Adipocyte (in vitro differentiated cells): ENCODE data around the gene ADGB.
"Not testable (repeated sequence)": the region's sequence is repeated elsewhere in the genome, so short reads cannot be mapped to it uniquely, and the experiment has no call there.

Source experiments
- DNase-seq: peaks from one replicate; pipeline ENCODE4 v3.0.0-alpha.2; 2015; ENCODE audit warnings: low read depth
- H3K27me3 ChIP-seq: replicated peaks from 2 replicates; pipeline ENCODE4 v1.7.0; 2013; ENCODE audit warnings: mild to moderate bottlenecking, low read length, moderate library complexity; ENCODE audit not compliant: control insufficient read depth, insufficient read depth
- H3K36me3 ChIP-seq: 2 replicates; pipeline ENCODE4 v1.7.0; 2013; ENCODE audit warnings: low read length, mild to moderate bottlenecking, moderate library complexity; ENCODE audit not compliant: control insufficient read depth, insufficient read depth, severe bottlenecking
- H3K4me1 ChIP-seq: 2 replicates; pipeline ENCODE4 v1.7.0; 2013; ENCODE audit warnings: mild to moderate bottlenecking, low read length, moderate library complexity; ENCODE audit not compliant: control insufficient read depth, insufficient read depth
- H3K4me3 ChIP-seq: 2 replicates; pipeline ENCODE4 v1.7.0; 2013; ENCODE audit warnings: mild to moderate bottlenecking, low read length, moderate library complexity
- H3K9ac ChIP-seq: 2 replicates; pipeline ENCODE4 v1.7.0; 2013; ENCODE audit warnings: mild to moderate bottlenecking, low read length, moderate library complexity
- H3K9me3 ChIP-seq: 2 replicates; pipeline ENCODE4 v1.7.0; 2013; ENCODE audit warnings: mild to moderate bottlenecking, low read length, moderate library complexity; ENCODE audit not compliant: control insufficient read depth

ADGB gene

GRCh38 chr6:146829792-146830565, 231.2 kb downstream of the ADGB start:
- Histone ChIP-seq H3K4me1 (peaks cover 3% of the 10 kb centered on the region), H3K9me3 (no peaks in the 10 kb centered on the region), H3K4me3 (no peak overlapping the region), H3K36me3 (no peaks in the 10 kb centered on the region), H3K27me3 (no peaks in the 10 kb centered on the region), H3K9ac (no peak overlapping the region)
- no peak for DNase-seq

- no peak overlapping the region for H3K4me3 ChIP-seq
- H3K9ac ChIP-seq, result no peak overlapping the region
- no peaks in the 10 kb centered on the region for H3K4me1 ChIP-seq
- no peaks in the 10 kb centered on the region for H3K9me3 ChIP-seq
- H3K27me3 ChIP-seq, result no peaks in the 10 kb centered on the region
- no peak for DNase-seq
- H3K36me3 ChIP-seq, result no peaks in the 10 kb centered on the region
Measured at GRCh38 chr6:146833157-146833556, 234.4 kb downstream of the ADGB start.

DNA sequence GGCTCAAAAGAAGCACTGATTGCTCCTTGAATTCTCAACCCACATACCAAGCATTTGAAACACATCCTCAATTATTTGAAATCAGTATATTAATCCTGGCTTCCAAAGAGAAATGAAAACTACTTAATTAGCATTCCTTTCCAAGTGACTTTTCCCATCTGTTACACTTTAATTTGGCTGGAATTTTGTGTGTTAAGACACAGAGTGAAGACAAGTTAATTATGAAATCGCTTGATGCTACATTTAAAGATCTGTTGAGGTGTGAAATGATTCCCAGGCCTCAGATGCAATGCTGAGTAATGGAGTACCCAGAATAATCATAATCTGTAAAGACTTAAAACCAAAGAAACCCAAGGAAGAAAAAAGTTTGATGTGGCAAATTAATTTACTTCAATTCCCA, 241.4 kb downstream of the ADGB start:
- Histone ChIP-seq H3K4me1 (no peaks in the 10 kb centered on the region), H3K9ac (no peak overlapping the region), H3K4me3 (no peak overlapping the region), H3K27me3 (no peaks in the 10 kb centered on the region), H3K9me3 (no peaks in the 10 kb centered on the region), H3K36me3 (no peaks in the 10 kb centered on the region)
- DNase-seq, result no peak

GRCh38 chr6:146840641-146841040, 241.9 kb downstream of the ADGB start:
- H3K9ac ChIP-seq, result no peak overlapping the region
- H3K9me3 ChIP-seq, result no peaks in the 10 kb centered on the region

GRCh38 chr6:146847426-146847825, 248.7 kb downstream of the ADGB start:
- H3K9me3 ChIP-seq, result no peaks in the 10 kb centered on the region
- no peak overlapping the region for H3K9ac ChIP-seq
- no peak for DNase-seq
- peaks cover 9% of the 10 kb centered on the region for H3K4me1 ChIP-seq
- no peaks in the 10 kb centered on the region for H3K27me3 ChIP-seq
- H3K4me3 ChIP-seq, result no peak overlapping the region
- no peaks in the 10 kb centered on the region for H3K36me3 ChIP-seq

More at GRCh38 chr6:146840641-146841040, 241.9 kb downstream of the ADGB start:
- DNase-seq, result no peak
- H3K4me3 ChIP-seq, result no peak overlapping the region
- no peaks in the 10 kb centered on the region for H3K4me1 ChIP-seq
- H3K27me3 ChIP-seq, result no peaks in the 10 kb centered on the region
- H3K36me3 ChIP-seq, result no peaks in the 10 kb centered on the region

GRCh38 chr6:146850238-146850896, 251.6 kb downstream of the ADGB start:
- Histone ChIP-seq H3K4me3 (no peak overlapping the region), H3K9ac (no peak overlapping the region), H3K9me3 (no peaks in the 10 kb centered on the region), H3K4me1 (peaks cover 9% of the 10 kb centered on the region), H3K36me3 (no peaks in the 10 kb centered on the region), H3K27me3 (no peaks in the 10 kb centered on the region)
- DNase-seq, result no peak

GRCh38 chr6:146850981-146851380, 252.2 kb downstream of the ADGB start:
- Histone ChIP-seq H3K4me3 (no peak overlapping the region), H3K27me3 (no peaks in the 10 kb centered on the region), H3K9ac (no peak overlapping the region), H3K36me3 (no peaks in the 10 kb centered on the region), H3K9me3 (no peaks in the 10 kb centered on the region), H3K4me1 (peaks cover 9% of the 10 kb centered on the region)
- DNase-seq, result no peak

DNA sequence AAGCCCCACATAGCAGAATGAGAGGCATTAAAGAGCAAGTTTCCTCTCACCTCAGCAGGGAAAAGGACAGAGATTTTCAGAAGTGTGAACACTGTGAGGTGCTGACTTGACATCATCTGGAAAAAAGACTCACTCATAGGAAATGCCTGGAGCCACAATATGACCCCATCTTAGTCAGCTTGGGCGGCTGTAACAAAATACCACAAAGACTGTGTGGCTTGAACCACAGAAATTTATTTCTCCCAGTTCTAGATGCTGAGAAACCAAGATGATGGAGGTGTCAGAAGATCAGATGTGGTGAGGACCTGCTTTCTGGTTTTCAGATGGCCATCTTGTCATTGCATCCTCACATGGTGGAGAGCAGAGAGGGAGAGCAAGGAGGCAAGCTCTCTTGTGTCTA, 253.1 kb downstream of the ADGB start:
- no peak overlapping the region for H3K9ac ChIP-seq
- H3K4me1 ChIP-seq, result peaks cover 9% of the 10 kb centered on the region
- no peaks in the 10 kb centered on the region for H3K36me3 ChIP-seq
- no peak overlapping the region for H3K4me3 ChIP-seq
- no peaks in the 10 kb centered on the region for H3K27me3 ChIP-seq
- DNase-seq, result peak; percentile 60
- H3K9me3 ChIP-seq, result no peaks in the 10 kb centered on the region

GRCh38 chr6:146854521-146855255, 255.9 kb downstream of the ADGB start:
- H3K36me3 ChIP-seq, H3K4me3 ChIP-seq, H3K27me3 ChIP-seq, H3K4me1 ChIP-seq, H3K9ac ChIP-seq, H3K9me3 ChIP-seq, DNase-seq: not testable (repeated sequence)

DNA sequence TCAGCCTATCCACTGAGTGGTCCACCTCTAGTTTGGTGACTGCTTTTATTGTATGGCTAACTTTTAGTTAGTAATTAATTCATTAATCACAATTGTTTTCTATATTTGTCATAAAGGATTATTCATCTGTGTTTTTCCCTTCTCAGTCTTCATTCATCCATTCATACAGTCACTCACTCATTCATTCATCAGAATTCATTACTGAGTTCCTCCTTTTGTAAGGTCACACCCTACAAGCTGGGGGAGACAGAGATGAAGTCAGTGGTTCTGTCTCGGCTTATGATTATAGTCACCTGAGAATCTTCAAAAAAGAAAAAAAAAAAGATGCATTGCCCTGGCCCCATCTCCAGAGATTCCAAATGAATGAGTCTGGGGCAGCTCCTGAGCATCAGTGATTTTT, 257.1 kb downstream of the ADGB start:
- Histone ChIP-seq H3K36me3 (no peaks in the 10 kb centered on the region), H3K27me3 (no peaks in the 10 kb centered on the region), H3K9me3 (no peaks in the 10 kb centered on the region), H3K9ac (no peak overlapping the region), H3K4me1 (peaks cover 5% of the 10 kb centered on the region), H3K4me3 (no peak overlapping the region)
- DNase-seq, result no peak

DNA sequence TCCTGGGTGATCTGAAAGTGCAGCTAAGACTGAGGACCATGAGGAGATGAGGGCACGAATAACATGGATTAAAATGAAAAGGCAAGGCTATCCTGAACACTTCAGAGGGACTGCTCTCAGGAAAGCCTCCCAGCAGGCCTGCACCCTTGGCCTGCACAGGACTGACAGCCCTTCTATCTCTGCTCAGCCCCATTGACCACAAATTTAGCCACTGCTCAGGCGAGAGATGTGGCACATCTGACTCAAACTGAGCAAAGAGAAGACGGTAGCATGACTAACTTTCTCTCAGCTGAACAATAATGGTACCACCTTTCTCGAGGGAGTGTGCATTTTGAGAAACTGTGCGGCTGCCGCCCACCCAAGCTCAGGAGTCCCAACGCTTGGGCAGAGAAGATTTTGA, 257.5 kb downstream of the ADGB start:
- no peaks in the 10 kb centered on the region for H3K36me3 ChIP-seq
- H3K4me3 ChIP-seq, result no peak overlapping the region
- no peaks in the 10 kb centered on the region for H3K27me3 ChIP-seq
- no peak overlapping the region for H3K9ac ChIP-seq
- no peak for DNase-seq
- H3K4me1 ChIP-seq, result peaks cover 5% of the 10 kb centered on the region
- H3K9me3 ChIP-seq, result no peaks in the 10 kb centered on the region
